SK-N-SH (cell line): Measurements from ENCODE around the gene MYO10.

Source experiments
- EP300 ChIP-seq, 2 experiments: IDR thresholded peaks; 2 replicates each; pipeline versions ENCODE4 v1.4.0 to v1.6.1; 2012; ENCODE audit warnings: borderline replicate concordance in 1 of 2, low read depth in 1 of 2, low read length in 1 of 2
- EZH2phosphoT487 ChIP-seq: fragments of 200-600 bp; sonication (generic); IDR thresholded peaks from 2 replicates; pipeline ENCODE4 v1.6.1; 2017; ENCODE audit warnings: low read depth, mixed run types, mild to moderate bottlenecking, antibody characterized with exemption, moderate library complexity, borderline replicate concordance
- RCOR1 ChIP-seq: fragments of 150-350 bp; IDR thresholded peaks from 2 replicates; pipeline ENCODE4 v1.6.1; 2017; ENCODE audit warnings: antibody characterized with exemption, low read length
- RXRA ChIP-seq: IDR thresholded peaks from 2 replicates; pipeline ENCODE4 v1.4.0; 2012; ENCODE audit warnings: low read depth, mild to moderate bottlenecking, borderline replicate concordance
- YY1 ChIP-seq: IDR thresholded peaks from 2 replicates; pipeline ENCODE4 v1.4.0; 2012; ENCODE audit warnings: low read depth, mild to moderate bottlenecking
- TF ChIP-seq, protein P1 (sequence below): fragments of 200-600 bp; sonication (generic); IDR thresholded peaks from 2 replicates; pipeline ENCODE4 v1.6.1; 2017; ENCODE audit warnings: antibody characterized with exemption, mild to moderate bottlenecking, moderate library complexity

DNA sequence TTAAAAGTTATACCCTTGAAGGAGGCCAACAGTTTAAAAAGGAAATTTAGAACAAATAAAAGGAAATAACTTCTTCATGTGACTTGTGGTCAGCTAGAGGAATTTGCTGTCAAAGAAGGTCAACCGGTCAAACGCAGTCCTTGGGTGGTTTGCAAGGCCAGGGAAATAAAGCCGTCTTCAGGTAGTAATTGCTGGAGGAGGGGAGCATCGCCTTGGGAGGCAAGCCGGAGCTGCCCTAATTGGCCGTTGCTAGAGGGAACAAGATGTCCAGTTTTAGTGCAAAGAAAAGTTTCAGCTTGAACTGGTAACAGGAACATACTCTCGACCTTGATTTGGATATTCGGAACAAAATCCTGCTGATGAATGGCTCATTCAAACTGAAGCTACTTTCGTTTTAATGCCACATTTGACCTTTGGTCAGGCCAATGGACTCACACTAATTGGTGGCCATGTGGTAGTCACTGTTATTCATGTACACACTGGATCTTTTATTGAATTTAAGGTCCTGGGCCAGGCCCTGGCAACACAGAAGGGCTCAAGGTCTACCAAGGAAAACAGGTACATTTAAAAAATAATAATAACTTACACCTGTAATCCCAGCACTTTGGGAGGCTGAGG lies 47.0 kb upstream of the MYO10 start:
- TF ChIP-seq RXRA (no peak), EZH2phosphoT487 (no peak), RCOR1 (no peak), EP300 (IDR thresholded peaks at IDR 0.05; ENCODE audit: borderline replicate concordance in 1 of 2, low read depth in 1 of 2, low read length in 1 of 2) (no peak), YY1 (no peak)
- TF ChIP-seq, protein P1, sequence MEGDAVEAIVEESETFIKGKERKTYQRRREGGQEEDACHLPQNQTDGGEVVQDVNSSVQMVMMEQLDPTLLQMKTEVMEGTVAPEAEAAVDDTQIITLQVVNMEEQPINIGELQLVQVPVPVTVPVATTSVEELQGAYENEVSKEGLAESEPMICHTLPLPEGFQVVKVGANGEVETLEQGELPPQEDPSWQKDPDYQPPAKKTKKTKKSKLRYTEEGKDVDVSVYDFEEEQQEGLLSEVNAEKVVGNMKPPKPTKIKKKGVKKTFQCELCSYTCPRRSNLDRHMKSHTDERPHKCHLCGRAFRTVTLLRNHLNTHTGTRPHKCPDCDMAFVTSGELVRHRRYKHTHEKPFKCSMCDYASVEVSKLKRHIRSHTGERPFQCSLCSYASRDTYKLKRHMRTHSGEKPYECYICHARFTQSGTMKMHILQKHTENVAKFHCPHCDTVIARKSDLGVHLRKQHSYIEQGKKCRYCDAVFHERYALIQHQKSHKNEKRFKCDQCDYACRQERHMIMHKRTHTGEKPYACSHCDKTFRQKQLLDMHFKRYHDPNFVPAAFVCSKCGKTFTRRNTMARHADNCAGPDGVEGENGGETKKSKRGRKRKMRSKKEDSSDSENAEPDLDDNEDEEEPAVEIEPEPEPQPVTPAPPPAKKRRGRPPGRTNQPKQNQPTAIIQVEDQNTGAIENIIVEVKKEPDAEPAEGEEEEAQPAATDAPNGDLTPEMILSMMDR: no peak
